ENCODE measurements around the gene MNDA. TPM values are rescaled to one million over a fixed set of nuclear protein-coding genes. Genes with fewer than 3 reads are reported as not detected.
A peak's percentile ranks its signal among the peaks of the same experiment; 100 is the strongest.

The MNDA gene
- total RNA-seq = 10 to 100 TPM; 21.9 to 82.3 TPM
- polyA plus RNA-seq (ENCODE audit: insufficient read length in 6 of 6) = 1 to 10 TPM; 5.1 to 7.4 (median 6.1) TPM
- long read RNA-seq, donor 1, partial matches to known transcripts = 0 of 3 reads
- long read RNA-seq, donor 1, other reads (novel, unspliced or antisense) = 0 of 3 reads
- long read RNA-seq, donor 2, partial matches to known transcripts = 0 of 1 reads
- long read RNA-seq, donor 2, other reads (novel, unspliced or antisense) = 0 of 1 reads
- long read RNA-seq, donor 3, partial matches to known transcripts = 0 of 2 reads
- long read RNA-seq, donor 3, other reads (novel, unspliced or antisense) = 0 of 2 reads
- long read RNA-seq, donor 4, transcript MNDA-203 (2 exons, 797 nt) = major isoform, 6 of 16 reads
- long read RNA-seq, donor 4, partial matches to known transcripts = 7 of 16 reads
- long read RNA-seq, donor 4, other reads (novel, unspliced or antisense) = 3 of 16 reads
- long read RNA-seq, donor 5 = 0 reads
- long read RNA-seq, donor 6 = 0 reads
- long read RNA-seq, donor 7, partial matches to known transcripts = 0 of 1 reads
- long read RNA-seq, donor 7, other reads (novel, unspliced or antisense) = 0 of 1 reads
- long read RNA-seq, donor 8 = 0 reads
- long read RNA-seq, donor 9 = 0 reads
- long read RNA-seq, donor 10, transcript MNDA-203 (2 exons, 797 nt) = major isoform, 20 of 40 reads
- long read RNA-seq, donor 10, partial matches to known transcripts = 18 of 40 reads
- long read RNA-seq, donor 10, other reads (novel, unspliced or antisense) = 0 of 40 reads
- long read RNA-seq, donor 11, partial matches to known transcripts = 0 of 1 reads
- long read RNA-seq, donor 11, other reads (novel, unspliced or antisense) = 0 of 1 reads
- long read RNA-seq, donor 12, partial matches to known transcripts = 0 of 2 reads
- long read RNA-seq, donor 12, other reads (novel, unspliced or antisense) = 0 of 2 reads

- peak within 1 kb of the TSS; percentile 41 to 88 for H3K27ac ChIP-seq
- H3K9me3 ChIP-seq = peaks cover 0 to 13% of the 10 kb centered on the region in 2 donors
- no peak for TF ChIP-seq CTCF (IDR thresholded peaks at IDR 0.05)
- intact Hi-C loops (cut with DNase I) = no loop called here
- H3K27me3 ChIP-seq = no peaks in the 10 kb centered on the region
- ATAC-seq (peak; percentile 83), DNase-seq (no peak)
- peak within 1 kb of the TSS; percentile 5 to 38 for H3K4me3 ChIP-seq
- H3K4me1 ChIP-seq = peaks cover 0 to 13% of the 10 kb centered on the region in 2 donors
- H3K36me3 ChIP-seq = no peaks in the 10 kb centered on the region
These were observed at the start of gene MNDA for GRCh38 chr1:158830904-158831507. MNDA (plus strand) TSS chr1:158831351; CDS start chr1:158842154, 10,803 bp downstream.

DNA sequence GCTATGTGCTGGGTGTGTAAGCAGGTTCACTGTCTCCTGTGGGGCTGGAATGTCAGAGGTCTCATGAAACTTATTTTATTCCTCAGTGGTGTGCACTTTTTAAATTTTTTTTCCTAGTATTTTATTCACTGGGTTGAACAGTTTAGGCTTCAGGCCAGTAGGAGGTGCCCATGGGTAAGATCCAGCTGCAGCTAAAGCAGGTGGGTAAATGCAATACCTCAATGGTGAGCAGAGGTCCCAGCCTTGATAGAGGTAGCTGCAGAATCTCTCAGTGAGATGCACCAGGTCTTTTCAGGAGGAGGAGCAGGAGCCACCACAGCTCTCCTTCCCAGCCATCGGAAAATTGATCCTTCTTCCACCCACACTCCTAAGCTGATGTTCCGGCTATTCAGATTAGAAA lies 37.5 kb upstream of the MNDA start:
- Histone ChIP-seq H3K36me3 (no peaks in the 10 kb centered on the region), H3K27me3 (no peaks in the 10 kb centered on the region), H3K27ac (no peak overlapping the region), H3K4me1 (peaks cover 0 to under 1% of the 10 kb centered on the region in 2 donors), H3K4me3 (no peak overlapping the region), H3K9me3 (no peaks in the 10 kb centered on the region)
- DNase-seq (no peak), ATAC-seq (peak; percentile 26)
- peak; percentile 15 to 24 for TF ChIP-seq CTCF (IDR thresholded peaks at IDR 0.05)
- intact Hi-C loops (cut with DNase I) = no loop called here

GRCh38 chr1:158794247-158794646 lies 36.9 kb upstream of the MNDA start:
- ATAC-seq = no peak
- peaks cover 0 to 7% of the 10 kb centered on the region in 2 donors for H3K4me1 ChIP-seq
- DNase-seq = no peak
- no peaks in the 10 kb centered on the region for H3K36me3 ChIP-seq
- no peaks in the 10 kb centered on the region for H3K27me3 ChIP-seq
- H3K4me3 ChIP-seq = no peak overlapping the region
- intact Hi-C loops (cut with DNase I) = no loop called here
- no peak overlapping the region for H3K27ac ChIP-seq
- H3K9me3 ChIP-seq = no peaks in the 10 kb centered on the region
- no peak for TF ChIP-seq CTCF (IDR thresholded peaks at IDR 0.05)

DNA sequence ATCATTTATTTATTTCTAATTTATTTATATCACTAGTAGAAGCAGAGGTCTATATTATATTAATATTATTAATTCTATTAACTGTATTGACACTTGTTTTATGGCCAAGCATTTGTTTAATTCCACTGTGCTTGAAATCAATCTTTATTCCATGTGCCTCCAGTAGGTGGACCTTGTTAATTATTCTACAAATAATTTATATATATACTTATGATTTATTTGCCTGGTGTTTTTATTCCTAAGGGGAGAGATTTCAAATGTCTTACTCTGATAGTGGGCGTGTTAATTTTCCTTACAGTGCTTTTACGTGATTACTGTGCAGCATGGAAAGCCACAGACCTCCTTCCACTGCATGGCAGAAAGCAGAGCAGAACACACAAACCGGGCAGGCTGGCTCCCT lies 32.6 kb upstream of the MNDA start:
- no peak for TF ChIP-seq CTCF (IDR thresholded peaks at IDR 0.05)
- no peak overlapping the region for H3K4me3 ChIP-seq
- H3K9me3 ChIP-seq = no peaks in the 10 kb centered on the region
- intact Hi-C loops (cut with DNase I) = no loop called here
- H3K27me3 ChIP-seq = no peaks in the 10 kb centered on the region
- DNase-seq (no peak), ATAC-seq (no peak)
- H3K36me3 ChIP-seq = no peaks in the 10 kb centered on the region
- H3K4me1 ChIP-seq = peaks cover 0 to 35% of the 10 kb centered on the region in 2 donors
- no peak overlapping the region for H3K27ac ChIP-seq

Data from left lung (tissue), 14 donors.